Measurements from ENCODE around the gene G2E3. TPM values are rescaled to one million over a fixed set of nuclear protein-coding genes. Genes with fewer than 3 reads are reported as not detected.
"Not testable (repeated sequence)": the region's sequence is repeated elsewhere in the genome, so short reads cannot be mapped to it uniquely, and the experiment has no call there.

G2E3 gene
- total RNA-seq, 2 donors from 2014 or later = 6.6 to 8.8 TPM

GRCh38 chr14:30625533-30625932 lies 66.6 kb downstream of the G2E3 start:
- H3K9me3 ChIP-seq = no peaks in the 10 kb centered on the region
- intact Hi-C loops (cut with DNase I) = no loop called here
- H3K27me3 ChIP-seq = no peaks in the 10 kb centered on the region
- WGBS, 2 donors = 38 to 40% methylated on average over 3 of the region's 3 CpGs
- TF ChIP-seq POLR2A (IDR thresholded peaks at IDR 0.05) = no peak
- peaks cover 34% of the 10 kb centered on the region for H3K4me1 ChIP-seq
- ATAC-seq = no peak
- no peak for DNase-seq
- no peak overlapping the region for H3K4me3 ChIP-seq
- no peaks in the 10 kb centered on the region for H3K36me3 ChIP-seq (replicated peaks in 1 of 2; ENCODE audit: insufficient read depth in 1 of 2, low read depth in 2 of 2)
- H3K27ac ChIP-seq = peak overlapping the region in 1 of 4 donors; percentile 4

- peaks cover 25% of the 10 kb centered on the region for H3K4me1 ChIP-seq
- WGBS, 2 donors = 92 to 94% methylated on average over 8 of the region's 8 CpGs
- H3K9me3 ChIP-seq; H3K27ac ChIP-seq; DNase-seq; H3K36me3 ChIP-seq (replicated peaks in 1 of 2; ENCODE audit: insufficient read depth in 1 of 2, low read depth in 2 of 2); H3K27me3 ChIP-seq; H3K4me3 ChIP-seq; ATAC-seq; intact Hi-C loops (cut with DNase I): not testable (repeated sequence)
Observed at GRCh38 chr14:30629432-30629831, 70.5 kb downstream of the G2E3 start.

- Histone ChIP-seq H3K27me3 (no peaks in the 10 kb centered on the region), H3K4me1 (peaks cover 17% of the 10 kb centered on the region), H3K27ac (no peak overlapping the region), H3K9me3 (no peaks in the 10 kb centered on the region), H3K36me3 (replicated peaks in 1 of 2; ENCODE audit: insufficient read depth in 1 of 2, low read depth in 2 of 2) (peaks cover 0 to 6% of the 10 kb centered on the region in 2 donors), H3K4me3 (no peak overlapping the region)
- DNase-seq (no peak), ATAC-seq (no peak)
- TF ChIP-seq POLR2A (IDR thresholded peaks at IDR 0.05) = no peak
- intact Hi-C loops (cut with DNase I) = no loop called here
Observed at GRCh38 chr14:30630248-30630647, 71.3 kb downstream of the G2E3 start.

GRCh38 chr14:30632730-30633129 lies 73.8 kb downstream of the G2E3 start:
- WGBS, 2 donors = 81 to 96% methylated on average over 1 of the region's 1 CpG
- H3K4me3 ChIP-seq = no peak overlapping the region
- no peaks in the 10 kb centered on the region for H3K9me3 ChIP-seq
- H3K36me3 ChIP-seq (replicated peaks in 1 of 2; ENCODE audit: insufficient read depth in 1 of 2, low read depth in 2 of 2) = peaks cover 0 to 8% of the 10 kb centered on the region in 2 donors
- DNase-seq (no peak), ATAC-seq (no peak)
- no peak for TF ChIP-seq CTCF (IDR thresholded peaks at IDR 0.05)
- TF ChIP-seq POLR2A (IDR thresholded peaks at IDR 0.05) = no peak
- no peak overlapping the region for H3K27ac ChIP-seq
- no peaks in the 10 kb centered on the region for H3K4me1 ChIP-seq
- no peaks in the 10 kb centered on the region for H3K27me3 ChIP-seq
- intact Hi-C loops (cut with DNase I) = no loop called here

GRCh38 chr14:30638926-30639325 lies 80.0 kb downstream of the G2E3 start:
- no peak for TF ChIP-seq POLR2A (IDR thresholded peaks at IDR 0.05)
- WGBS, 2 donors = 86 to 87% methylated on average over 3 of the region's 3 CpGs

GRCh38 chr14:30641207-30641606 lies 82.2 kb downstream of the G2E3 start:
- H3K4me1 ChIP-seq = peaks cover 4% of the 10 kb centered on the region
- TF ChIP-seq CTCF (IDR thresholded peaks at IDR 0.05) (no peak), POLR2A (IDR thresholded peaks at IDR 0.05) (no peak)
- 12 to 26% methylated on average over 1 of the region's 1 CpG for WGBS, 2 donors
- no peaks in the 10 kb centered on the region for H3K9me3 ChIP-seq
- no peak overlapping the region for H3K27ac ChIP-seq
- DNase-seq (no peak), ATAC-seq (no peak)
- H3K36me3 ChIP-seq (replicated peaks in 1 of 2; ENCODE audit: insufficient read depth in 1 of 2, low read depth in 2 of 2) = peaks cover 4 to 6% of the 10 kb centered on the region in 2 donors
- no peak overlapping the region for H3K4me3 ChIP-seq
- no peaks in the 10 kb centered on the region for H3K27me3 ChIP-seq
- intact Hi-C loops (cut with DNase I) = no loop called here

More at GRCh38 chr14:30638926-30639325, 80.0 kb downstream of the G2E3 start:
- Histone ChIP-seq H3K27ac (no peak overlapping the region), H3K36me3 (replicated peaks in 1 of 2; ENCODE audit: insufficient read depth in 1 of 2, low read depth in 2 of 2) (peaks cover 0 to 4% of the 10 kb centered on the region in 2 donors), H3K4me3 (no peak overlapping the region), H3K4me1 (peaks cover 4% of the 10 kb centered on the region), H3K27me3 (no peaks in the 10 kb centered on the region), H3K9me3 (no peaks in the 10 kb centered on the region)
- intact Hi-C loops (cut with DNase I) = no loop called here
- no peak for ATAC-seq
- no peak for DNase-seq

- not testable (repeated sequence) for H3K9me3 ChIP-seq; H3K36me3 ChIP-seq (replicated peaks in 1 of 2; ENCODE audit: insufficient read depth in 1 of 2, low read depth in 2 of 2)
- 94 to 99% methylated on average over 5 of the region's 5 CpGs for WGBS, 2 donors
Observed at GRCh38 chr14:30644462-30644861, 85.5 kb downstream of the G2E3 start.

More at GRCh38 chr14:30644462-30644861, 85.5 kb downstream of the G2E3 start:
- ATAC-seq; H3K4me1 ChIP-seq; H3K4me3 ChIP-seq; H3K27me3 ChIP-seq; intact Hi-C loops (cut with DNase I); H3K27ac ChIP-seq; DNase-seq: not testable (repeated sequence)

All from body of pancreas (tissue), 4 donors.